Left lung (tissue), 10 donors: ENCODE data around the gene EBI3. TPM values are rescaled to one million over a fixed set of nuclear protein-coding genes. Genes with fewer than 3 reads are reported as not detected.
"Not testable (repeated sequence)": the region's sequence is repeated elsewhere in the genome, so short reads cannot be mapped to it uniquely, and the experiment has no call there.

Experiments used
- ATAC-seq: fragments of 200-7000 bp; cut with Tn5 transposase; one replicate; pipeline ENCODE4 v1.9.1; 2020; ENCODE audit warnings: moderate library complexity
- DNase-seq, 4 donors: peaks; one replicate each; pipeline ENCODE4 v3.0.0-alpha.2; 2013 to 2020
- H3K27ac ChIP-seq, 2 donors: fragments of 200-600 bp; sonication (generic) in 1 of 2; one replicate each; pipeline versions ENCODE4 v1.5.0 to v1.8.0; 2020 to 2021
- H3K27me3 ChIP-seq, 2 donors: fragments of 200-600 bp; sonication (generic) in 1 of 2; one replicate each; pipeline versions ENCODE4 v1.5.0 to v1.8.0; 2020 to 2021
- H3K36me3 ChIP-seq, 2 donors: fragments of 200-600 bp; sonication (generic) in 1 of 2; one replicate each; pipeline versions ENCODE4 v1.5.0 to v1.8.0; 2020 to 2021
- H3K4me1 ChIP-seq, 2 donors: fragments of 200-600 bp; one replicate each; pipeline ENCODE4 v1.8.0; 2021
- H3K4me3 ChIP-seq, 2 donors: fragments of 200-600 bp; sonication (generic) in 1 of 2; one replicate each; pipeline versions ENCODE4 v1.5.0 to v1.8.0; 2020 to 2021; ENCODE audit warnings: mild to moderate bottlenecking in 1 of 2
- H3K9me3 ChIP-seq, 2 donors: fragments of 200-600 bp; sonication (generic) in 1 of 2; one replicate each; pipeline versions ENCODE4 v1.5.0 to v1.8.0; 2020 to 2021
- CTCF ChIP-seq, 2 donors: fragments of 200-600 bp; sonication (generic) in 1 of 2; IDR thresholded peaks; one replicate each; pipeline versions ENCODE4 v1.5.0 to v1.8.0; 2021; ENCODE audit warnings: antibody characterized with exemption in 2 of 2
- intact Hi-C, 2 donors: fragments of 100-400 bp; cut with DNase I; formaldehyde crosslinking; loops; one replicate each; pipeline versions ENCODE4 v1.11.2 to v1.14.2; 2022
- polyA plus RNA-seq, 6 donors: library from polyadenylated mRNA; unstranded; fragments of 120-200 nt; gene quantifications; one replicate each; pipeline ENCODE4 v1.2.1, GENCODE V29; 2013; ENCODE audit not compliant: insufficient read length in 6 of 6
- total RNA-seq, 2 donors: library from RNA; stranded (reverse); fragmentation: NEBNext Ultra II Directional; extraction: Animal tissue kit (Norgen Biotek cat#: 25700); gene quantifications; one replicate each; pipeline ENCODE4 v1.2.1, GENCODE V29; 2021
- donor health status: DM: no; HTN: yes; CAD: no.
- donor health status: DM: no; HTN: no; CAD: no.

Gene EBI3
- total and polyA plus RNA-seq, 8 donors = 0.39 to 6.0 (median 0.64) TPM

- peaks cover 0 to 10% of the 10 kb centered on the region in 2 donors for H3K27me3 ChIP-seq
- TF ChIP-seq CTCF (IDR thresholded peaks at IDR 0.05) = no peak
- DNase-seq = no peak
- ATAC-seq = no peak
- intact Hi-C loops = no loop called here
- H3K4me1 ChIP-seq = no peaks in the 10 kb centered on the region
- no peak overlapping the region for H3K27ac ChIP-seq
- H3K4me3 ChIP-seq = no peak overlapping the region
- no peaks in the 10 kb centered on the region for H3K9me3 ChIP-seq
- H3K36me3 ChIP-seq = no peaks in the 10 kb centered on the region
These were observed 13.5 kb upstream of the EBI3 start for GRCh38 chr19:4215807-4216206.

GRCh38 chr19:4216846-4217245 lies 12.5 kb upstream of the EBI3 start:
- H3K4me3 ChIP-seq = no peak overlapping the region
- H3K36me3 ChIP-seq = no peaks in the 10 kb centered on the region
- intact Hi-C loops = no loop called here
- H3K9me3 ChIP-seq = no peaks in the 10 kb centered on the region
- no peak for TF ChIP-seq CTCF (IDR thresholded peaks at IDR 0.05)
- H3K27me3 ChIP-seq = peaks cover 0 to 6% of the 10 kb centered on the region in 2 donors
- no peaks in the 10 kb centered on the region for H3K4me1 ChIP-seq
- no peak overlapping the region for H3K27ac ChIP-seq
- DNase-seq (no peak), ATAC-seq (no peak)

- Histone ChIP-seq H3K9me3 (no peaks in the 10 kb centered on the region), H3K4me3 (no peak overlapping the region), H3K36me3 (no peaks in the 10 kb centered on the region), H3K27me3 (no peaks in the 10 kb centered on the region), H3K4me1 (no peaks in the 10 kb centered on the region), H3K27ac (no peak overlapping the region)
- no peak for TF ChIP-seq CTCF (IDR thresholded peaks at IDR 0.05)
- no peak for ATAC-seq
- intact Hi-C loops = no loop called here
- DNase-seq = no peak
These were observed 11.7 kb upstream of the EBI3 start for GRCh38 chr19:4217429-4218264.

- H3K27ac ChIP-seq, H3K4me3 ChIP-seq, H3K36me3 ChIP-seq, DNase-seq, intact Hi-C loops, H3K9me3 ChIP-seq, ATAC-seq, H3K27me3 ChIP-seq, H3K4me1 ChIP-seq: not testable (repeated sequence)
These were observed 10.8 kb upstream of the EBI3 start for GRCh38 chr19:4218523-4218922.

- ATAC-seq (no peak), DNase-seq (no peak)
- TF ChIP-seq CTCF (IDR thresholded peaks at IDR 0.05) = no peak
- Histone ChIP-seq H3K9me3 (no peaks in the 10 kb centered on the region), H3K4me3 (no peak overlapping the region), H3K36me3 (no peaks in the 10 kb centered on the region), H3K27ac (no peak overlapping the region), H3K4me1 (no peaks in the 10 kb centered on the region), H3K27me3 (no peaks in the 10 kb centered on the region)
- intact Hi-C loops = no loop called here
These were observed 9.1 kb upstream of the EBI3 start for GRCh38 chr19:4220188-4220587.

- intact Hi-C loops = no loop called here
- no peaks in the 10 kb centered on the region for H3K9me3 ChIP-seq
- peaks cover 0 to 31% of the 10 kb centered on the region in 2 donors for H3K27me3 ChIP-seq
- no peak overlapping the region for H3K4me3 ChIP-seq
- TF ChIP-seq CTCF (IDR thresholded peaks at IDR 0.05) = no peak
- ATAC-seq (no peak), DNase-seq (no peak)
- no peak overlapping the region for H3K27ac ChIP-seq
- peaks cover 2 to 10% of the 10 kb centered on the region in 2 donors for H3K4me1 ChIP-seq
- H3K36me3 ChIP-seq = no peaks in the 10 kb centered on the region
These were observed 4.9 kb upstream of the EBI3 start for GRCh38 chr19:4224470-4224869.
